ENCODE results near the gene NCBP1. TPM values are rescaled to one million over a fixed set of nuclear protein-coding genes. Genes with fewer than 3 reads are reported as not detected.

Gene NCBP1
- total and polyA plus RNA-seq, 9 of the 15 experiments (the other 6 are each of a cell fraction or from before 2014, with no cell fraction given): 29.4 to 69.7 (median 57.5) TPM

DNA sequence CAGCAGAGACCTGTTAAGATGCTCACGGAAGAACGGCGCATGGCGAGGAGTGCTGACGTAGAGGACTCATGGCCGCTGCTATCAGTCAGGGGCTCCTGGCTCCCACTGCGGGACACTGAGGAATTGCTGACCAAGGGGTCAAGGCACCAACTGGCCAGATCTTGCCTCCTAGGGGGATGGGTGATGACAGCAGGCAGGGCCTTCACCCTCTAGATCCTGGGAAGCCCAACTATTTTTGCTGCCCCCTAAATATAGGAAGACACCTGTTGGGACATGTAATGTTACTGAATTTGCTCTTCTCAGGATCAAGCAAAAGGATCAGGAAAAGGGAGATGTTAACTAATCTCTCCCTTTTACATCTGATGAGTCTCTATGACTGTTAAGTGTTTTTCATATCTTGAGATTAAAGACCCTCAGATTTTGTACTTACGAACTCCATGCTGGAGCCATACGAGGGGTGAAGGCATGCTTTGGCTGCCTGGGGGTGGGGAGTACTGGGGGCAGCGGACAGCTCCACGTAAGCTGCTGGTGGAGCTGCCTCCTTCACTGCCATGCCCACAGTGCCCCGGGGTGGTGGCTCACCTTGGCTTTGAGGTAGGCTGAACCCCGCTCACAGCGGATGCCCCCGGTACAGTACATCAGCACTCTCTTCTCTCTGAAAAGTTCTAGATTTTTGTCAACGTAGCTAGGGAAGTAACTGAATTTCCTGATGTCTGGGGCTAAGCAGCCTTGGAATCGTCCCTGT, 28.5 kb upstream of the NCBP1 start:
- no peaks in the 10 kb centered on the region for H3K79me2 ChIP-seq (ENCODE audit: control insufficient read depth, insufficient read depth, low read length)
- 91% methylated on average over 15 of the region's 17 CpGs for WGBS (ENCODE audit: insufficient coverage, low coverage, missing lambda C conversion rate)
- ChIA-PET POLR2A (no interaction called here), CTCF (ENCODE audit: low intra/inter-chr PET ratio) (interaction anchor here (1.3 kb wide), 1 partner anchor 135 kb away, joined by 3 read pairs; no protein-coding TSS in a partner anchor)
- no TSS peak for BruUV-seq (replicated peaks)
- H3K36me3 ChIP-seq (ENCODE audit: control insufficient read depth, insufficient read depth, low read length): peaks cover 70% of the 10 kb centered on the region
- no peak overlapping the region for H2AFZ ChIP-seq (ENCODE audit: low read depth, low read length)
- H3K4me2 ChIP-seq (ENCODE audit: insufficient read depth, low read length): no peak overlapping the region
- intact Hi-C loops (cut with micrococcal nuclease): no loop called here
- no peaks in the 10 kb centered on the region for H4K20me1 ChIP-seq (replicated peaks; ENCODE audit: control insufficient read depth, insufficient read depth, low read length)
- no peak overlapping the region for H3K27ac ChIP-seq (ENCODE audit: extremely low read depth, low read depth, low read length)
- H3K9me3 ChIP-seq (replicated peaks; ENCODE audit: control insufficient read depth, insufficient read depth, low read depth, low read length): no peaks in the 10 kb centered on the region
- peaks cover 3% of the 10 kb centered on the region for H3K9me1 ChIP-seq (ENCODE audit: control insufficient read depth, insufficient read depth, low read length)
- ATAC-seq (no peak), DNase-seq (ENCODE audit: extremely low read depth in 1 of 4, low spot score in 3 of 4) (no peak), FAIRE-seq (no peak)
- no peak overlapping the region for H3K4me3 ChIP-seq
- H3K27me3 ChIP-seq (ENCODE audit: control insufficient read depth in 2 of 2, insufficient read depth in 2 of 2, low read length in 2 of 2): no peaks in the 10 kb centered on the region
- H3K9ac ChIP-seq (ENCODE audit: insufficient read depth in 1 of 2, low read depth in 2 of 2, low read length in 2 of 2): no peak overlapping the region
- in situ Hi-C loops (cut with MboI): loop anchor here (5.0 to 10.0 kb wide), 2 partner anchors 138 to 750 kb away; partner anchors contain the start of gene ZNF782
- no peaks in the 10 kb centered on the region for H3K4me1 ChIP-seq (replicated peaks in 1 of 2; ENCODE audit: control insufficient read depth in 2 of 2, insufficient read depth in 2 of 2, low read length in 2 of 2)
- 0 out of 2 replicates have a peak, but pooled peaks have one; percentile 9 for TF ChIP-seq POLR2AphosphoS2 (IDR thresholded peaks at IDR 0.05; ENCODE audit: low read length)
- TF ChIP-seq MXD1 (CRISPR knock-in tag; IDR thresholded peaks at IDR 0.05; ENCODE audit: borderline replicate concordance, poor library complexity, severe bottlenecking): no peak
- TF ChIP-seq POLR2G (IDR thresholded peaks at IDR 0.05; ENCODE audit: low read depth, low read length): 0 out of 2 replicates have a peak, but pooled peaks have one; percentile 51
